IMR-90 (cell line): ENCODE measurements around the gene BCAS3.

Experiments
- CHD1 ChIP-seq: IDR thresholded peaks from 2 replicates; pipeline ENCODE4 v1.6.1; 2012; ENCODE audit warnings: low read depth, low read length, improper control_type of control experiment
- POLR2A ChIP-seq: IDR thresholded peaks from 2 replicates; pipeline ENCODE4 v1.6.1; 2012; ENCODE audit warnings: mild to moderate bottlenecking, low read depth, low read length

- TF ChIP-seq POLR2A: no peak
- no peak for TF ChIP-seq CHD1
These were observed 125.4 kb downstream of the BCAS3 start for GRCh38 chr17:60803059-60803458.
